Uterus (tissue), 4 donors: ENCODE data around the gene CFAP43. TPM values are rescaled to one million over a fixed set of nuclear protein-coding genes. Genes with fewer than 3 reads are reported as not detected.
"Not testable (repeated sequence)": the region's sequence is repeated elsewhere in the genome, so short reads cannot be mapped to it uniquely, and the experiment has no call there.

Experiments used
- DNase-seq, 2 donors: peaks; one replicate each; pipeline ENCODE4 v3.0.0-alpha.2; 2019 to 2020
- H3K27ac ChIP-seq, 2 donors: fragments of 200-600 bp; sonication (generic); 1 replicate in 1 of 2; 2 replicates in 1 of 2; pipeline ENCODE4 v1.5.1; 2016 to 2018
- H3K27me3 ChIP-seq, 2 donors: fragments of 200-600 bp; sonication (generic); one replicate each; pipeline ENCODE4 v1.5.1; 2018 to 2019; ENCODE audit warnings: control low read depth in 1 of 2
- H3K36me3 ChIP-seq, 2 donors: fragments of 200-600 bp; sonication (generic); one replicate each; pipeline ENCODE4 v1.5.1; 2019; ENCODE audit warnings: control low read depth in 1 of 2
- H3K4me1 ChIP-seq, 2 donors: fragments of 200-600 bp; sonication (generic); one replicate each; pipeline ENCODE4 v1.5.1; 2018 to 2019; ENCODE audit warnings: control low read depth in 1 of 2
- H3K4me3 ChIP-seq, 2 donors: fragments of 200-600 bp; sonication (generic); 1 replicate in 1 of 2; 2 replicates in 1 of 2; pipeline ENCODE4 v1.5.1; 2018 to 2019; ENCODE audit warnings: mild to moderate bottlenecking in 1 of 2
- H3K9me3 ChIP-seq, 2 donors: fragments of 200-600 bp; sonication (generic); one replicate each; pipeline ENCODE4 v1.5.1; 2019; ENCODE audit warnings: control low read depth in 1 of 2
- POLR2A ChIP-seq, 2 donors: fragments of 450-650 bp; IDR thresholded peaks; one replicate each; pipeline ENCODE4 v1.6.1; 2016; ENCODE audit warnings: antibody characterized with exemption in 2 of 2, mild to moderate bottlenecking in 1 of 2, moderate library complexity in 1 of 2
- intact Hi-C: fragments of 100-400 bp; cut with DNase I; formaldehyde crosslinking; loops from one replicate; pipeline ENCODE4 v1.15.1; 2023; ENCODE audit warnings: low total_unique reads
- total RNA-seq, 4 donors: library from RNA; depleted of rRNA in 3 of 4; stranded (reverse); fragments of >200 nt in 3 of 4; gene quantifications; one replicate each; pipeline versions ENCODE4 v1.1.0 to v1.2.4, GENCODE V29; 2014 to 2023
- TF ChIP-seq, protein P1 (sequence below), 4 experiments: fragments of 200-600 bp in 2 of 4; fragments of 450-650 bp in 2 of 4; sonication (generic) in 2 of 4; IDR thresholded peaks; one replicate each; pipeline ENCODE4 v1.5.1; 2016 to 2019; ENCODE audit warnings: antibody characterized with exemption in 4 of 4, mild to moderate bottlenecking in 2 of 4, moderate library complexity in 1 of 4
- donor health status: DM: yes; HTN: yes; CAD: no.

The CFAP43 gene
- total RNA-seq, 4 donors from 2014 or later: 3.1 to 23.8 (median 3.8) TPM

DNA sequence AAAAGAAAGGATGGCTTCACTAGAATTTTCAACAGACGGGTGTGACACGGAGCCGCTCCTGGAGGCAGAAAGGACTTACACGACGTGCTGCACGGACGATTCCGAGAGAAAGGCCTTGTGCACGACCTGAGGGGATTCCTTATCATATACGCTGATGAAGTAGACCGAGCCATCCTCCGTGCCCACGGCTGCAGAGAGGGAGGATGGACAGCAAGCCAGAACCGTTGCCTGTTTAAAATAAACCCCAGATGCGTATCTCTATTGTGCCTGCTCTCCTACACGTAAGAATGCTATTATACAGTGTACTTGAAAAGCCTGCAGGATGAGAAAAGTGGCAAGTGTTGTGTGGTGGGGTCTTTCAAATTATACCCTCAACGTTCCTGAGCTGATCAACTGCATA, 38.4 kb downstream of the CFAP43 start:
- Histone ChIP-seq H3K36me3 (no peaks in the 10 kb centered on the region), H3K4me3 (no peak overlapping the region), H3K9me3 (no peaks in the 10 kb centered on the region), H3K27me3 (no peaks in the 10 kb centered on the region), H3K27ac (no peak overlapping the region), H3K4me1 (no peaks in the 10 kb centered on the region)
- intact Hi-C loops: no loop called here
- TF ChIP-seq, protein P1, sequence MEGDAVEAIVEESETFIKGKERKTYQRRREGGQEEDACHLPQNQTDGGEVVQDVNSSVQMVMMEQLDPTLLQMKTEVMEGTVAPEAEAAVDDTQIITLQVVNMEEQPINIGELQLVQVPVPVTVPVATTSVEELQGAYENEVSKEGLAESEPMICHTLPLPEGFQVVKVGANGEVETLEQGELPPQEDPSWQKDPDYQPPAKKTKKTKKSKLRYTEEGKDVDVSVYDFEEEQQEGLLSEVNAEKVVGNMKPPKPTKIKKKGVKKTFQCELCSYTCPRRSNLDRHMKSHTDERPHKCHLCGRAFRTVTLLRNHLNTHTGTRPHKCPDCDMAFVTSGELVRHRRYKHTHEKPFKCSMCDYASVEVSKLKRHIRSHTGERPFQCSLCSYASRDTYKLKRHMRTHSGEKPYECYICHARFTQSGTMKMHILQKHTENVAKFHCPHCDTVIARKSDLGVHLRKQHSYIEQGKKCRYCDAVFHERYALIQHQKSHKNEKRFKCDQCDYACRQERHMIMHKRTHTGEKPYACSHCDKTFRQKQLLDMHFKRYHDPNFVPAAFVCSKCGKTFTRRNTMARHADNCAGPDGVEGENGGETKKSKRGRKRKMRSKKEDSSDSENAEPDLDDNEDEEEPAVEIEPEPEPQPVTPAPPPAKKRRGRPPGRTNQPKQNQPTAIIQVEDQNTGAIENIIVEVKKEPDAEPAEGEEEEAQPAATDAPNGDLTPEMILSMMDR (IDR thresholded peaks at IDR 0.05): no peak
- no peak for TF ChIP-seq POLR2A (IDR thresholded peaks at IDR 0.05)
- DNase-seq: no peak

DNA sequence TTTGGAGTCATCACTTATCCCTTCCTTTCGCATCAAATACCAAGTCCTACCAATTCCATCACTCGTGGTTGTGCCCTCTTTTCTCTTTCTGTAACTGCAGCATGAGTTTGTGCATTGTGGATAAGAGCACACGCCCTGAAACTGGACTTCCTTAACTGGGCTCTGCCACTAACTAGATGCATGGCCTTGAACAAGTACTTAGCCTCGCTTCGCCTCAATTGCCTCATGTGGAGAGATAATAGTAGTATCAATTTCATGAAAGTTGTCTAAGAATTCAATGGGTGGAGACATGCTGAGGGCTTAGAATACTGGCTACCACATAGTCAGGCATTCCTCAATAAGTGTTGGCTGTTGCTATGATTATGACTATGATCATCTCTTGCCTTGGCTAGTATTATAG, 41.5 kb downstream of the CFAP43 start:
- H3K27ac ChIP-seq: no peak overlapping the region
- no peaks in the 10 kb centered on the region for H3K27me3 ChIP-seq
- intact Hi-C loops: no loop called here
- H3K4me3 ChIP-seq: no peak overlapping the region
- TF ChIP-seq POLR2A (IDR thresholded peaks at IDR 0.05): no peak
- TF ChIP-seq, protein P1 (IDR thresholded peaks at IDR 0.05): no peak
- no peaks in the 10 kb centered on the region for H3K4me1 ChIP-seq
- no peak for DNase-seq
- H3K36me3 ChIP-seq: no peaks in the 10 kb centered on the region
- no peaks in the 10 kb centered on the region for H3K9me3 ChIP-seq

DNA sequence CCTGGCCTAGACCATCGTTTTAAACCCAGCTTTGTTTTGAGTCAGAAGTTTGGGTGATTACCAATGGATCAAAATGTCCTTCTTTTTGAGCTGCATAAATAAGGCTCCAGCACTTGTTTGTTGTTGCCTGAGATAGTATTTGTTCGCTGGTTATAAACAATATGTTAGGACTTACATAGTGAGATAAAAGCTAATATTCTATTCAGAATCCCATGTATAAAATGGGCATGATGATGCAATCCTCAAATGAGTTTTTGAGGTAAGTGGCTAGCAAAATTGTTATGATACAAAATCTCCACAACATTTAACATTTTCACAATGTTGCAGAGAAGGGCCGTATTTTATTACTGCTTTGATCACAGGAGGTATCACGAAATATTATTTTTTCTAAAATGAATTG, 48.5 kb downstream of the CFAP43 start:
- no peaks in the 10 kb centered on the region for H3K9me3 ChIP-seq
- H3K27ac ChIP-seq: no peak overlapping the region
- intact Hi-C loops: no loop called here
- H3K36me3 ChIP-seq: no peaks in the 10 kb centered on the region
- no peaks in the 10 kb centered on the region for H3K4me1 ChIP-seq
- H3K27me3 ChIP-seq: no peaks in the 10 kb centered on the region
- TF ChIP-seq POLR2A (IDR thresholded peaks at IDR 0.05): no peak
- TF ChIP-seq, protein P1 (IDR thresholded peaks at IDR 0.05): no peak
- DNase-seq: no peak
- no peak overlapping the region for H3K4me3 ChIP-seq

DNA sequence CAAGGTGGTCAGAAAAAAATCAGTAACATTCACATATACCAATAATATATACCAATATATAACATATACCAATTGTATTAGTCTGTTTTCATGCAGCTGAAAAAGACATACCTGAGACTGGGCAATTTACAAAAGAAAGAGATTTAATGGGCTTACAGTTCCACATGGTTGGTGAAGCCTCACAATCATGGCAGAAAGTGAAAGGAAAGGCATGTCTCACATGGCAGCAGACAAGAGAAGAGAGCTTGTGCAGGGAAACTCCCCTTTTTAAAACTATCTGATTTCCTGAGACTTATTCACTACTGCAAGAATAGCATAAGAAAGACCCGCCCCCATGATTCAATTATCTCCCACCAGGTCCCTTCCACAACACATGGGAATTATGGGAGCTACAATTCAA, 58.0 kb downstream of the CFAP43 start:
- H3K36me3 ChIP-seq, H3K27ac ChIP-seq, H3K27me3 ChIP-seq, DNase-seq, H3K4me3 ChIP-seq, intact Hi-C loops, H3K4me1 ChIP-seq, H3K9me3 ChIP-seq: not testable (repeated sequence)

DNA sequence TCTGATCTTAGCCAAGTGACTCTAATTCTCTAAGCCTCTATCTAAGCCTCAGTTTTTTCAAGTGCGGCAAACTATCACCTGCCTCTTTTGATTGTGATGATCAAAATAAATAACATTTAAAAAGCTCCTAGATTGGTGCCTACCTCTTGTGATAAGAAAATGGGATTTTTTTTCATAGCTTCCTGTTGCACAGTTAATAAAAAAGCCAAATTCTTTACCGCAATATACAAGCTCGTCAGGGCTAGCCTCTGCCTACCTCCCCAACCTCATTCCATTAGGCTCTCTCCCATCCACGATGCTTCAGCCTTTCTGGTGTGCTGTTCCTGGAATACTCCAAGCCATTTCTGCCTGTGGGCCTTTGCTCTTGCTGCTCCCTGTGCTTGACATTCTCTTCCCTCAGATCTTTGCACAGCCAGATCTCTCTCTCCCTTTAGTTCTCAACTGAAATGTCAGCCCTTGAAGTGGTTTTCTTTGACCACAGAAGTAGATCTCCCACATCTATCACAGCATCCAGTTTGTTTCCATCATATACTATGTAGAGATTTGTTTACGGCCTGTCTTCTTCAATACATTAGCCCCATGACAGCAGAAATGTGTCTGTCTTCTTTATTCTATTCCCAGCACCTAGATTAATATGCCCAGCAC, 61.4 kb downstream of the CFAP43 start:
- TF ChIP-seq POLR2A (IDR thresholded peaks at IDR 0.05): no peak
- TF ChIP-seq, protein P1 (IDR thresholded peaks at IDR 0.05): no peak
- intact Hi-C loops: no loop called here
- Histone ChIP-seq H3K27ac (no peak overlapping the region), H3K4me3 (no peak overlapping the region), H3K9me3 (no peaks in the 10 kb centered on the region), H3K4me1 (no peaks in the 10 kb centered on the region), H3K27me3 (no peaks in the 10 kb centered on the region), H3K36me3 (no peaks in the 10 kb centered on the region)
- DNase-seq: no peak

DNA sequence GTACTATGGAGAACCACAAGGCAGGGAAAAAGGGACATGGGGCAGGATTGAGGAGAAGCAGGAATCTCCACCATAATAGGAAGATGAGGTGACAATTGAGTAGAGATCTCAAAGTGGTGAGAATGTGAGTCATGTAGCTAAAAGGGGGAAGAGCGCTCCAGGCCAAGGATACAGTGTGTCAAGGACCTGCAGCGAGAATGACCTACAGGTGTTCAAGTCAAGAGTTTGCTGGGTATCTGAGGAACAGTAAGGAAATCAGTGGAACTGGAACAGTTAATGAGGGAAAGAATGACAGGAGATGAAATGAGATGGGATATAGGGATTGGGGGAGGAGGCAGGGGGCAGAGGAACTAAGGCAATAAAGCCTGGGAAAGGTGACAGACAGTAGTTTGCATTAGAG, 76.6 kb downstream of the CFAP43 start:
- Histone ChIP-seq H3K36me3 (no peaks in the 10 kb centered on the region), H3K27me3 (no peaks in the 10 kb centered on the region), H3K4me1 (no peaks in the 10 kb centered on the region), H3K4me3 (no peak overlapping the region), H3K27ac (no peak overlapping the region), H3K9me3 (peaks cover 0 to 15% of the 10 kb centered on the region in 2 donors)
- no peak for DNase-seq
- TF ChIP-seq, protein P1 (IDR thresholded peaks at IDR 0.05): no peak
- TF ChIP-seq POLR2A (IDR thresholded peaks at IDR 0.05): no peak
- intact Hi-C loops: no loop called here
